B cell (primary cell): Measurements from ENCODE around the gene PRKX.

Experiments
- CTCF ChIP-seq: fragments of 200-600 bp; IDR thresholded peaks from one replicate; pipeline ENCODE4 v1.8.0; 2022; ENCODE audit warnings: antibody characterized with exemption, mild to moderate bottlenecking
- EZH2 ChIP-seq: IDR thresholded peaks from 2 replicates; pipeline ENCODE4 v1.6.1; 2012; ENCODE audit warnings: borderline replicate concordance, low read depth, mild to moderate bottlenecking, moderate library complexity, low read length; ENCODE audit not compliant: insufficient read depth, poor library complexity, severe bottlenecking

DNA sequence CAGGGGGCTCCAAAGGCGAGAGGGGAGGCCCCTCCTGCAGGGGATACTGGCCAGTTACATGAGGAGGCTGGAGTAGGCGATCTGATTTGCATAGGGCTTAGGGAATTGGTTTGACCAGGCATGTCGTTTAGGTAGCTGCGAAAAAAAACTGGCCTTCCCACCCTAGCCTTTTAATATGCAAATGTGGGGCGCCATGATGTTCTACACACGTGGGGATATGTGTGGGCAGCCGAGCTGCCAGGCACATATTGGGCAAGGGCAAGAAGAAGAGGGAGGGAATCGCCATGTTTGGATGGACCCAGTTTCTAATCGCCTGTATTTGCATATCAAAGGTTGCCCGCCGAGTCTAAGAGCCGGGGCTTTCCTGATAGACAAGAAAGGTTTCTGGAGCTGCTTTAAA lies 121.3 kb downstream of the PRKX start:
- TF ChIP-seq CTCF: no peak
- TF ChIP-seq EZH2: no peak
